ENCODE results near the gene EXOSC10. TPM values are rescaled to one million over a fixed set of nuclear protein-coding genes. Genes with fewer than 3 reads are reported as not detected.

The EXOSC10 gene
- total RNA-seq, 1 donor from 2014 or later = 108 TPM

DNA sequence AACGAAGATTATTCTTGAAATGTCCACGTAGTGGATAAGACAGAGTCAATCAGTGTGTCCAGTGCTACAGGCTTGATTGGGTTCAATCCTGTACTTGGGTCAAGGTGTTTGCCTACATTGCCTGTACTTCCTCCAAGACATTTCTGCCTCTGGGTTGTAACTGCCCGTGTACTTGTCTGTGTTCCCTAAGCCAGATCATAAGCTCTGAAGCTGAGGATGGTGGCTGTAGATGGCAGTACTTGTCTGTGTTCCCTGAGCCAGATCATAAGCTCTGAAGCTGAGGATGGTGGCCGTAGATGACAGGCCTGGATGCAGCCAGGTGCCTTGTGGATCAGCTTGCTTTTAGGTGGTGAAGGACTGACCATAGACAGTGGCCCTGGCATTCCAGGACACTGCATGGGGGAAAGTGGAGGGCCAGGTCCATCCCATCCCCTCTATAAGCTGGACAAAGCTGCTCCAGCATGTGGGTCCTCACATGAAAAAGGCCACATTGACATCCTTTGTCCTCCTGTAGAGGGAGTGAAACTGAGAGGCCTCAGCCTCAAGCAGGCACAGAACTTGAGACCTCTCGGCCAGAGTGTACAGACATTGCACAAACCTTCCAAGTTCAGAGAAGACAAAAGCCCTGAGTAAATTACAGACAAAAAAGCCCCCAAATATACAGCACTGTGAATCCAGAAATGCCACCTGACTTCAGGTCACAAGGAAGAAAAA is 37.9 kb downstream of the EXOSC10 start:
- no peak for ATAC-seq (ENCODE audit: low read depth)
- DNase-seq = no peak
- Mint-ChIP-seq H3K27ac (no peak overlapping the region), H3K9me3 (no peaks in the 10 kb centered on the region), H3K27me3 (no peaks in the 10 kb centered on the region), H3K36me3 (ENCODE audit: low read depth) (peaks cover 39% of the 10 kb centered on the region), H3K4me3 (no peak overlapping the region), H3K4me1 (peaks cover 18% of the 10 kb centered on the region)
- TF ChIP-seq, protein P1, sequence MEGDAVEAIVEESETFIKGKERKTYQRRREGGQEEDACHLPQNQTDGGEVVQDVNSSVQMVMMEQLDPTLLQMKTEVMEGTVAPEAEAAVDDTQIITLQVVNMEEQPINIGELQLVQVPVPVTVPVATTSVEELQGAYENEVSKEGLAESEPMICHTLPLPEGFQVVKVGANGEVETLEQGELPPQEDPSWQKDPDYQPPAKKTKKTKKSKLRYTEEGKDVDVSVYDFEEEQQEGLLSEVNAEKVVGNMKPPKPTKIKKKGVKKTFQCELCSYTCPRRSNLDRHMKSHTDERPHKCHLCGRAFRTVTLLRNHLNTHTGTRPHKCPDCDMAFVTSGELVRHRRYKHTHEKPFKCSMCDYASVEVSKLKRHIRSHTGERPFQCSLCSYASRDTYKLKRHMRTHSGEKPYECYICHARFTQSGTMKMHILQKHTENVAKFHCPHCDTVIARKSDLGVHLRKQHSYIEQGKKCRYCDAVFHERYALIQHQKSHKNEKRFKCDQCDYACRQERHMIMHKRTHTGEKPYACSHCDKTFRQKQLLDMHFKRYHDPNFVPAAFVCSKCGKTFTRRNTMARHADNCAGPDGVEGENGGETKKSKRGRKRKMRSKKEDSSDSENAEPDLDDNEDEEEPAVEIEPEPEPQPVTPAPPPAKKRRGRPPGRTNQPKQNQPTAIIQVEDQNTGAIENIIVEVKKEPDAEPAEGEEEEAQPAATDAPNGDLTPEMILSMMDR (IDR thresholded peaks at IDR 0.05) = no peak
- CTCF ChIA-PET = interaction anchor here (1.1 to 2.4 kb wide), 2 partner anchors 24 kb away, joined by 3 to 13 read pairs; no protein-coding TSS in a partner anchor
- intact Hi-C loops (cut with micrococcal nuclease) = loop anchor here (5.0 kb wide), 1 partner anchor 200 kb away; the partner anchor contains the start of gene MTOR
- POLR2A ChIA-PET = interaction anchor here (0.5 to 3.7 kb wide), 7 partner anchors 8 to 800 kb away, joined by 3 to 25 read pairs (median 6); partner anchors contain the start of genes EXOSC10 and TARDBP

DNA sequence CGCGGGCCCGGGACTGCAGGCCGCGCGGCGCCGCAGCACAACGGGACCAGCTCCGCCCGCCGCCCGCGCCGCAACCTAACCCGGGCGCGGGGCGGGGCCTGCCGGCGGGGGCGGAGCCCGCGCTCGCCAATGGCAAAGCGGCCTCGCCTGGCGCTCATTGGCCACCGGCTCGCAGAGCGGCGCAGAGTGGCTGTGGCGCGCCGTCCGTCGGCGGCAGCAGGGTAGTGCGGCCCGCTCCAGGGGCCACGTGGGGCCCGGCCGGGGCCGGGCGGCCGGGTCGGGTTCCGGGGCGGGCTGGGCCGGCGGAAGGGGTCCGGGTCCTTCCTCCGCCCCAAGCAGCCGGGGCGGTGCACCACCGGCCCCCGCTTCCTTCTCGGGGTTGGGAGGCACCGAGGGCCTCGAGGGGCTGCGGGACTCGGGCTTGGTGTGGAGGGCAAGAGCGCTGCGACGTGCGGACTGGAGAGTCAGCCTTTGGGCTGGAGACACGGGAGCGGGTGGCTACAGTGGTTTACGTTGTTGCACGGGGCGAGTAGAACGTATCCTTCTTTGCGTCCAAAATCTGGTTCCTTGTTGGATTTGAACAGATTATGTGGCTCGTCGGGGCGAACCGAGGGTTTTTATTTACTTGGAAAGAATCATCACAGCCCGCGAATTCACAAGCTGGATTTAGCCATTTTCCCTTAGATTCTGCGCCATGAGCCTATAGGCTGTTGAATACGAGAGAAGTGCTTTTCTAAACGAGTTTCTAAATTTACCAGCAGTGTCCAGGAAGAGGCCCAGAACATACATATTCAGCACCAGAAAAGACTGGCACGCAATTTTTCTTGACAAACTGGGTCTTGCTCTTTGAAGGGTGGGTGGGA is 39.5 kb downstream of the EXOSC10 start, which contains the start of gene SRM:
SRM (minus strand) TSS at position 51 of the 863 bp plus-strand sequence. CDS start 75 bp downstream, outside the sequence.
- Mint-ChIP-seq H3K4me1 (peaks cover 18% of the 10 kb centered on the region), H3K27ac (peak within 1 kb of the TSS; percentile 86), H3K4me3 (peak within 1 kb of the TSS; percentile 95), H3K27me3 (no peaks in the 10 kb centered on the region), H3K9me3 (no peaks in the 10 kb centered on the region), H3K36me3 (ENCODE audit: low read depth) (peaks cover 33% of the 10 kb centered on the region)
- ATAC-seq (ENCODE audit: low read depth) (peak; percentile 98), DNase-seq (peak; percentile 96)
- POLR2A ChIA-PET = interaction anchor here (0.8 to 3.7 kb wide), 7 partner anchors 9 to 1405 kb away, joined by 3 to 25 read pairs (median 4); partner anchors contain the start of genes EXOSC10, MTOR and TARDBP
- intact Hi-C loops (cut with micrococcal nuclease) = loop anchor here (1.0 to 5.0 kb wide), 5 partner anchors 23 to 677 kb away; partner anchors contain the start of genes AGTRAP, EXOSC10, MTOR and TARDBP
- CTCF ChIA-PET = interaction anchor here (2.4 kb wide), 1 partner anchor 23 kb away, joined by 13 read pairs; no protein-coding TSS in a partner anchor
- TF ChIP-seq, protein P1 (IDR thresholded peaks at IDR 0.05) = no peak

DNA sequence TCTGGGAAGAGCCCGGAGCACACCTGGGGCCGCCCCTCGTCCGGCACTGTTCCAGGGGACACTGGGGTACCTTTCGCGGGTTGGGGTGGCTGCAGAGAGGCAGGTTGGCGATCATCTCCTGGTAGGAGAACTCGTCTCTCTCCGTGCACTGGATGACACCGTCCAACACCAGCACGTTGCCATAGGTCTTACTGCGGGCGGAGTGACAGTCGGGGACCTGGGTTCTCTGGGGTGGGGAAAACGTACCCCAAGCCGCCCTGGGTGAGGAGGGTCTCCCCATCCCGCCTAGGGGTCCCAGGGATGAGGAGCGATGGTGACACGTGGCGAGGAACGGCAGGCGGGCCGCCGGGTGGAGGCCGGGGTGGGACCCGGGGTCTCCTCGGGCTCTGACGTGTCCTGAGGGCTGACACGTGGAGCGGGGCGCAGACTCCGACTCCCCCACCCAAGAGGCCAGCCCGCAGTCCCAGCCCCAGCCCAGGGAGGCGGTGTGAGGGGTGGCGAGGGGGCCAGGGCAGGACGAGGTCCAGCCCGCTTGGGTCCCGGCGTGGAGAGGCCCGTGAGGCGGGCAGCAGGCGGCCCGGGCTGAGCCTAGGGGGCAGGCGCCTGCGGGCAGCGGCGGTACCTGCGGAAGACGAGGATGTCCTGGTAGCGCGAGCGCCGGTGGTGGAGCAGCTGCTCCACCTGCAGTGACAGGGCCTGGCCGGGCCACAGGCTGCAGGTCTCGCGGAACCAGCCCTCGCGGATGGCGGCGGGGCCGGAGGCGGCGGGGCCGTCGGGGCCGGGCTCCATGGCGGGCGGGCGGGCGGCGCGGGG is 40.3 kb downstream of the EXOSC10 start:
- TF ChIP-seq, protein P1 (IDR thresholded peaks at IDR 0.05) = no peak
- H3K4me1 Mint-ChIP-seq = peaks cover 18% of the 10 kb centered on the region
- POLR2A ChIA-PET = interaction anchor here (0.8 to 3.7 kb wide), 6 partner anchors 40 to 1404 kb away, joined by 3 to 25 read pairs (median 4); partner anchors contain the start of genes EXOSC10, MTOR and TARDBP
- H3K27ac Mint-ChIP-seq = peak overlapping the region; percentile 57
- no peaks in the 10 kb centered on the region for H3K27me3 Mint-ChIP-seq
- H3K9me3 Mint-ChIP-seq = no peaks in the 10 kb centered on the region
- ATAC-seq (ENCODE audit: low read depth) = no peak
- CTCF ChIA-PET = interaction anchor here (2.4 kb wide), 1 partner anchor 22 kb away, joined by 13 read pairs; no protein-coding TSS in a partner anchor
- DNase-seq = no peak
- H3K4me3 Mint-ChIP-seq = peak overlapping the region; percentile 86
- intact Hi-C loops (cut with micrococcal nuclease) = loop anchor here (5.0 kb wide), 1 partner anchor 678 kb away; the partner anchor contains the start of gene AGTRAP
- H3K36me3 Mint-ChIP-seq (ENCODE audit: low read depth) = peaks cover 30% of the 10 kb centered on the region

DNA sequence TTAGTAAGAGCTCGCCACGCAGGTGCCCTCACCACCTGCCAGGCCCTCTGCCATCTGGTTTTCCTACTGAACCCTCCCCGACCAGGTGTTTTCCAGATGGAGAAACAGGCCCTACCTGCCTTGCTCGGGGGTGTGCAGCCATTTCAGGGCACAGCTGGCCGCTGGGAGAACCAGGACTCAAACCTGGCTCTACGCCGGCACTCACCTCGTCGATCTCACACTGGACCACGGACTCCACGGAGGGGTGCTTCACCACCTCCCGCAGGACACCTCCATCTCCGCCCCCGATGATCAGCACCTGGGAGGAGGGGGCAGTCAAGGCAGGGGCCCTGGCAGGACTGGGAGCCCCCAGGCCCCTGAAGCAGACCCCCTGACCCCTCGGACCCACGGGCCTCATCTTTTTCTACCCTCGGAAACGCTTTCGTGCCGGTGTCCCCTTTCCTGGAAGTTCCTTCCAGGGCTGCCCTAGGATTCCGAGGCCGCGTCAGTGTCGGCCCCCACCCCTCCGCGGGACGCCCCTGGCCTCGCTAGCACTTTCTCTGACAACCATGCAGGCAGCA is 41.0 kb downstream of the EXOSC10 start:
- peak overlapping the region; percentile 86 for H3K4me3 Mint-ChIP-seq
- POLR2A ChIA-PET = interaction anchor here (0.5 to 1.0 kb wide), 2 partner anchors 895 to 1323 kb away, joined by 4 to 10 read pairs; no protein-coding TSS in a partner anchor
- peaks cover 32% of the 10 kb centered on the region for H3K36me3 Mint-ChIP-seq (ENCODE audit: low read depth)
- TF ChIP-seq, protein P1 (IDR thresholded peaks at IDR 0.05) = no peak
- no peak overlapping the region for H3K27ac Mint-ChIP-seq
- DNase-seq (no peak), ATAC-seq (ENCODE audit: low read depth) (no peak)
- H3K9me3 Mint-ChIP-seq = no peaks in the 10 kb centered on the region
- peaks cover 18% of the 10 kb centered on the region for H3K4me1 Mint-ChIP-seq
- intact Hi-C loops (cut with micrococcal nuclease) = loop anchor here (5.0 kb wide), 1 partner anchor 679 kb away; the partner anchor contains the start of gene AGTRAP
- no peaks in the 10 kb centered on the region for H3K27me3 Mint-ChIP-seq
- CTCF ChIA-PET = interaction anchor here (0.7 kb wide), 1 partner anchor 21 kb away, joined by 4 read pairs; no protein-coding TSS in a partner anchor
